Esophagus squamous epithelium (tissue), 4 donors: ENCODE measurements around the gene HBA2.
"Not testable (repeated sequence)": the region's sequence is repeated elsewhere in the genome, so short reads cannot be mapped to it uniquely, and the experiment has no call there.

Experiments used
- CTCF ChIP-seq, 6 experiments: fragments of 450-650 bp in 4 of 6; fragments of 200-600 bp in 2 of 6; sonication (generic) in 2 of 6; IDR thresholded peaks; one replicate each; pipeline ENCODE4 v1.5.1; 2016 to 2019; ENCODE audit warnings: antibody characterized with exemption in 6 of 6, mild to moderate bottlenecking in 4 of 6, moderate library complexity in 4 of 6
- POLR2A ChIP-seq, 4 donors: fragments of 450-650 bp; IDR thresholded peaks; one replicate each; pipeline ENCODE4 v1.6.1; 2017; ENCODE audit warnings: antibody characterized with exemption in 4 of 4, mild to moderate bottlenecking in 4 of 4, moderate library complexity in 3 of 4

DNA sequence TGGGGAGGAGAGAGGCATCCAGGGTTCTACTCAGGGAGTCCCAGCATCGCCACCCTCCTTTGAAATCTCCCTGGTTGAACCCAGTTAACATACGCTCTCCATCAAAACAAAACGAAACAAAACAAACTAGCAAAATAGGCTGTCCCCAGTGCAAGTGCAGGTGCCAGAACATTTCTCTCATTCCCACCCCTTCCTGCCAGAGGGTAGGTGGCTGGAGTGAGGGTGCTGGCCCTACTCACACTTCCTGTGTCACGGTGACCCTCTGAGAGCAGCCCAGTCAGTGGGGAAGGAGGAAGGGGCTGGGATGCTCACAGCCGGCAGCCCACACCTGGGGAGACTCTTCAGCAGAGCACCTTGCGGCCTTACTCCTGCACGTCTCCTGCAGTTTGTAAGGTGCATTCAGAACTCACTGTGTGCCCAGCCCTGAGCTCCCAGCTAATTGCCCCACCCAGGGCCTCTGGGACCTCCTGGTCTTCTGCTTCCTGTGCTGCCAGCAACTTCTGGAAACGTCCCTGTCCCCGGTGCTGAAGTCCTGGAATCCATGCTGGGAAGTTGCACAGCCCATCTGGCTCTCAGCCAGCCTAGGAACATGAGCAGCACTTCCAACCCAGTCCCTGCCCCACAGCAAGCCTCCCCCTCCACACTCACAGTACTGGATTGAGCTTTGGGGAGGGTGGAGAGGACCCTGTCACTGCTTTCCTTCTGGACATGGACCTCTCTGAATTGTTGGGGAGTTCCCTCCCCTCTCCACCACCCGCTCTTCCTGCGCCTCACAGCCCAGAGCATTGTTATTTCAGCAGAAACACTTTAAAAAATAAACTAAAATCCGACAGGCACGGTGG, 1.5 kb downstream of the HBA2 start:
- TF ChIP-seq POLR2A, CTCF (IDR thresholded peaks at IDR 0.05): not testable (repeated sequence)
